Mesendoderm (in vitro differentiated cells): Measurements from ENCODE around the gene ADSL.

Experiments
- DNase-seq: peaks from one replicate; pipeline ENCODE4 v3.0.0; 2013
- H2AK5ac ChIP-seq: 2 replicates; pipeline ENCODE4 v1.6.1; 2013; ENCODE audit warnings: low read length, inconsistent platforms
- H2BK120ac ChIP-seq: 2 replicates; pipeline ENCODE4 v1.6.1; 2013; ENCODE audit warnings: low read depth, mild to moderate bottlenecking, low read length, moderate library complexity, mixed read lengths
- H2BK15ac ChIP-seq: replicated peaks from 2 replicates; pipeline ENCODE4 v1.6.1; 2013; ENCODE audit warnings: low read depth, mild to moderate bottlenecking, moderate library complexity
- H2BK5ac ChIP-seq: 2 replicates; pipeline ENCODE4 v1.6.1; 2013; ENCODE audit warnings: low read length, inconsistent platforms
- H3K18ac ChIP-seq: 2 replicates; pipeline ENCODE4 v1.6.1; 2013; ENCODE audit warnings: mild to moderate bottlenecking, low read length, mixed read lengths
- H3K23ac ChIP-seq: one replicate; pipeline ENCODE4 v1.6.1; 2013; ENCODE audit warnings: low read length
- H3K27ac ChIP-seq: 2 replicates; pipeline ENCODE4 v1.5.1; 2013; ENCODE audit warnings: low read depth, mild to moderate bottlenecking, inconsistent platforms, low read length, moderate library complexity
- H3K27me3 ChIP-seq: 2 replicates; pipeline ENCODE4 v1.6.1; 2013; ENCODE audit warnings: low read length, control low read depth, mild to moderate bottlenecking, inconsistent platforms; ENCODE audit not compliant: insufficient read depth, poor library complexity
- H3K36me3 ChIP-seq: 2 replicates; pipeline ENCODE4 v1.6.1; 2013; ENCODE audit warnings: low read length, inconsistent platforms; ENCODE audit not compliant: control insufficient read depth, insufficient read depth
- H3K4ac ChIP-seq: one replicate; pipeline ENCODE4 v1.6.1; 2013; ENCODE audit warnings: low read depth, mild to moderate bottlenecking, low read length, moderate library complexity
- H3K4me1 ChIP-seq: 2 replicates; pipeline ENCODE4 v1.6.1; 2013; ENCODE audit warnings: low read depth, low read length, inconsistent platforms; ENCODE audit not compliant: control insufficient read depth
- H3K4me2 ChIP-seq: 2 replicates; pipeline ENCODE4 v1.6.1; 2013; ENCODE audit warnings: low read length
- H3K4me3 ChIP-seq: 2 replicates; pipeline ENCODE4 v1.5.1; 2013; ENCODE audit warnings: mild to moderate bottlenecking, low read length
- H3K56ac ChIP-seq: one replicate; pipeline ENCODE4 v1.6.1; 2013; ENCODE audit warnings: low read length
- H3K79me1 ChIP-seq: 2 replicates; pipeline ENCODE4 v1.6.1; 2013; ENCODE audit warnings: low read length, inconsistent platforms
- H3K79me2 ChIP-seq: 2 replicates; pipeline ENCODE4 v1.6.1; 2013; ENCODE audit warnings: mild to moderate bottlenecking, low read length; ENCODE audit not compliant: control insufficient read depth, insufficient read depth
- H3K9ac ChIP-seq: 2 replicates; pipeline ENCODE4 v1.6.1; 2013; ENCODE audit warnings: low read length, inconsistent platforms
- H4K5ac ChIP-seq: one replicate; pipeline ENCODE4 v1.6.1; 2013; ENCODE audit warnings: low read length
- H4K8ac ChIP-seq: one replicate; pipeline ENCODE4 v1.6.1; 2013; ENCODE audit warnings: low read depth, mild to moderate bottlenecking, control low read depth, low read length, moderate library complexity
- WGBS: extraction: QIAGEN DNeasy Blood & Tissue Kit; methylation state at CpG from one replicate; pipeline ENCODE4 v1.1.7; 2013; ENCODE audit warnings: low lambda C conversion rate, missing lambda C conversion rate; ENCODE audit not compliant: insufficient coverage; ENCODE audit errors: extremely low coverage; 5-methylcytosine and 5-hydroxymethylcytosine counted together

The ADSL gene

GRCh38 chr22:40347300-40347699 is 1.0 kb downstream of the ADSL start:
- H3K4me1 ChIP-seq: no peaks in the 10 kb centered on the region
- H3K4me3 ChIP-seq: peak overlapping the region; percentile 83
- DNase-seq: no peak
- H4K5ac ChIP-seq: no peak overlapping the region
- peaks cover 26% of the 10 kb centered on the region for H3K79me2 ChIP-seq
- H3K4me2 ChIP-seq: peak overlapping the region; percentile 53
- no peak overlapping the region for H2BK120ac ChIP-seq
- H3K56ac ChIP-seq: peak overlapping the region; percentile 97
- H3K27me3 ChIP-seq: no peaks in the 10 kb centered on the region
- no peak overlapping the region for H2BK5ac ChIP-seq
- H3K79me1 ChIP-seq: peaks cover 4% of the 10 kb centered on the region
- H3K27ac ChIP-seq: peak overlapping the region; percentile 63
- H3K18ac ChIP-seq: no peak overlapping the region
- WGBS: no CpG with 5 or more reads among the region's 10 CpGs
- H2AK5ac ChIP-seq: no peak overlapping the region
- peaks cover 2% of the 10 kb centered on the region for H3K36me3 ChIP-seq
- no peak overlapping the region for H2BK15ac ChIP-seq
- H3K4ac ChIP-seq: peak overlapping the region; percentile 57
- H3K9ac ChIP-seq: peak overlapping the region; percentile 86
- H4K8ac ChIP-seq: no peak overlapping the region
- no peak overlapping the region for H3K23ac ChIP-seq

GRCh38 chr22:40348025-40348658 is 1.8 kb downstream of the ADSL start:
- Histone ChIP-seq H3K23ac (no peak overlapping the region), H4K5ac (no peak overlapping the region), H2BK5ac (no peak overlapping the region), H3K4me1 (no peaks in the 10 kb centered on the region), H3K56ac (no peak overlapping the region), H3K79me2 (peaks cover 26% of the 10 kb centered on the region), H3K4ac (no peak overlapping the region), H3K27me3 (no peaks in the 10 kb centered on the region), H4K8ac (no peak overlapping the region), H3K4me2 (no peak overlapping the region), H3K79me1 (peaks cover 6% of the 10 kb centered on the region), H2BK15ac (no peak overlapping the region), H3K36me3 (peaks cover 7% of the 10 kb centered on the region), H3K27ac (no peak overlapping the region), H3K4me3 (no peak overlapping the region), H2BK120ac (no peak overlapping the region), H3K9ac (peak overlapping the region; percentile 86), H2AK5ac (no peak overlapping the region), H3K18ac (no peak overlapping the region)
- no CpG with 5 or more reads among the region's 10 CpGs for WGBS
- peak; percentile 66 for DNase-seq

- Histone ChIP-seq H3K4ac (no peak overlapping the region), H3K4me3 (no peak overlapping the region), H3K27me3 (no peaks in the 10 kb centered on the region), H3K79me2 (peaks cover 15% of the 10 kb centered on the region), H3K4me1 (no peaks in the 10 kb centered on the region), H4K8ac (no peak overlapping the region), H3K79me1 (peaks cover 6% of the 10 kb centered on the region), H2BK5ac (no peak overlapping the region), H2AK5ac (no peak overlapping the region), H3K18ac (no peak overlapping the region), H4K5ac (no peak overlapping the region), H3K4me2 (no peak overlapping the region), H2BK120ac (no peak overlapping the region), H3K27ac (no peak overlapping the region), H3K9ac (no peak overlapping the region), H2BK15ac (no peak overlapping the region), H3K56ac (no peak overlapping the region), H3K36me3 (peaks cover 13% of the 10 kb centered on the region), H3K23ac (no peak overlapping the region)
- DNase-seq: no peak
- no CpG with 5 or more reads among the region's 3 CpGs for WGBS
These were observed 6.5 kb downstream of the ADSL start for GRCh38 chr22:40352763-40353162.

- H4K5ac ChIP-seq: no peak overlapping the region
- no CpG with 5 or more reads among the region's 5 CpGs for WGBS
- no peaks in the 10 kb centered on the region for H3K4me1 ChIP-seq
- H3K4ac ChIP-seq: no peak overlapping the region
- no peak for DNase-seq
- no peak overlapping the region for H3K9ac ChIP-seq
- no peak overlapping the region for H2AK5ac ChIP-seq
- H3K79me1 ChIP-seq: no peaks in the 10 kb centered on the region
- H2BK15ac ChIP-seq: no peak overlapping the region
- H3K4me2 ChIP-seq: no peak overlapping the region
- H2BK5ac ChIP-seq: no peak overlapping the region
- H3K18ac ChIP-seq: no peak overlapping the region
- no peak overlapping the region for H3K27ac ChIP-seq
- H3K79me2 ChIP-seq: no peaks in the 10 kb centered on the region
- no peak overlapping the region for H3K4me3 ChIP-seq
- H3K23ac ChIP-seq: no peak overlapping the region
- no peak overlapping the region for H4K8ac ChIP-seq
- H3K36me3 ChIP-seq: peaks cover 36% of the 10 kb centered on the region
- H2BK120ac ChIP-seq: no peak overlapping the region
- no peaks in the 10 kb centered on the region for H3K27me3 ChIP-seq
- H3K56ac ChIP-seq: no peak overlapping the region
These were observed 14.8 kb downstream of the ADSL start for GRCh38 chr22:40361100-40361499.

GRCh38 chr22:40363059-40363458 is 16.8 kb downstream of the ADSL start:
- Histone ChIP-seq H2BK120ac (no peak overlapping the region), H3K4ac (no peak overlapping the region), H3K27ac (no peak overlapping the region), H3K18ac (no peak overlapping the region), H3K56ac (no peak overlapping the region), H2BK15ac (no peak overlapping the region), H3K79me1 (no peaks in the 10 kb centered on the region), H4K5ac (no peak overlapping the region), H3K4me3 (no peak overlapping the region), H3K27me3 (no peaks in the 10 kb centered on the region), H4K8ac (no peak overlapping the region), H3K9ac (no peak overlapping the region), H3K4me2 (no peak overlapping the region), H3K23ac (no peak overlapping the region), H2AK5ac (no peak overlapping the region), H3K4me1 (no peaks in the 10 kb centered on the region), H3K79me2 (no peaks in the 10 kb centered on the region), H3K36me3 (peaks cover 39% of the 10 kb centered on the region), H2BK5ac (no peak overlapping the region)
- DNase-seq: no peak
- WGBS: no CpG with 5 or more reads among the region's 3 CpGs

- Histone ChIP-seq H4K5ac (no peak overlapping the region), H3K79me2 (no peaks in the 10 kb centered on the region), H3K4ac (no peak overlapping the region), H3K79me1 (no peaks in the 10 kb centered on the region), H3K27me3 (no peaks in the 10 kb centered on the region), H3K4me3 (no peak overlapping the region), H3K23ac (no peak overlapping the region), H3K4me1 (no peaks in the 10 kb centered on the region), H3K9ac (no peak overlapping the region), H2BK5ac (no peak overlapping the region), H3K4me2 (no peak overlapping the region), H2BK120ac (no peak overlapping the region), H3K18ac (no peak overlapping the region), H2AK5ac (no peak overlapping the region), H3K56ac (no peak overlapping the region), H3K27ac (no peak overlapping the region), H2BK15ac (no peak overlapping the region), H4K8ac (no peak overlapping the region), H3K36me3 (peaks cover 34% of the 10 kb centered on the region)
- no peak for DNase-seq
- WGBS: no CpG with 5 or more reads among the region's 1 CpG
These were observed 18.1 kb downstream of the ADSL start for GRCh38 chr22:40364431-40364830.
